Sigmoid colon (tissue), 7 donors: Measurements from ENCODE around the gene RDH11. TPM values are rescaled to one million over a fixed set of nuclear protein-coding genes. Genes with fewer than 3 reads are reported as not detected.

Source experiments
- DNase-seq: peaks from one replicate; pipeline ENCODE4 v3.0.0-alpha.2; 2019
- H3K27ac ChIP-seq, 4 donors: fragments of 200-600 bp; sonication (generic); one replicate each; pipeline ENCODE4 v1.5.1; 2016 to 2019; ENCODE audit warnings: mild to moderate bottlenecking in 1 of 4
- H3K27me3 ChIP-seq, 3 donors: fragments of 200-600 bp; sonication (generic); one replicate each; pipeline ENCODE4 v1.5.1; 2019; ENCODE audit warnings: mild to moderate bottlenecking in 1 of 3
- H3K36me3 ChIP-seq, 4 donors: fragments of 200-600 bp; sonication (generic); one replicate each; pipeline ENCODE4 v1.5.1; 2016 to 2019
- H3K4me1 ChIP-seq, 4 donors: fragments of 200-600 bp; sonication (generic); one replicate each; pipeline ENCODE4 v1.5.1; 2017 to 2019
- H3K4me3 ChIP-seq, 4 donors: fragments of 200-600 bp; sonication (generic); one replicate each; pipeline ENCODE4 v1.5.1; 2017 to 2019; ENCODE audit warnings: mild to moderate bottlenecking in 2 of 4, moderate library complexity in 1 of 4
- H3K9me3 ChIP-seq, 4 donors: fragments of 200-600 bp in 3 of 4; sonication (generic) in 3 of 4; one replicate each; pipeline versions ENCODE4 v1.5.1 to v1.6.1; 2013 to 2019
- CTCF ChIP-seq, 4 experiments: fragments of 450-650 bp in 3 of 4; fragments of 200-600 bp in 1 of 4; IDR thresholded peaks; one replicate each; pipeline ENCODE4 v1.5.1; 2016 to 2019; ENCODE audit warnings: antibody characterized with exemption in 4 of 4, mild to moderate bottlenecking in 3 of 4, moderate library complexity in 2 of 4
- EP300 ChIP-seq, 4 donors: sonication (generic); formaldehyde crosslinking; IDR thresholded peaks; one replicate each; pipeline ENCODE4 v1.6.1; 2017; ENCODE audit warnings: antibody characterized with exemption in 4 of 4
- POLR2A ChIP-seq, 2 donors: fragments of 450-650 bp; IDR thresholded peaks; one replicate each; pipeline ENCODE4 v1.6.1; 2016; ENCODE audit warnings: antibody characterized with exemption in 2 of 2, mild to moderate bottlenecking in 2 of 2, moderate library complexity in 2 of 2
- POLR2AphosphoS5 ChIP-seq, 4 donors: sonication (generic); formaldehyde crosslinking; IDR thresholded peaks; one replicate each; pipeline ENCODE4 v1.6.1; 2017; ENCODE audit warnings: antibody characterized with exemption in 4 of 4
- WGBS, 2 donors: extraction: QIAGEN DNeasy Blood & Tissue Kit; methylation state at CpG; one replicate each; pipeline ENCODE4 v1.1.7; 2013; 5-methylcytosine and 5-hydroxymethylcytosine counted together
- intact Hi-C: fragments of 100-400 bp; cut with DNase I; formaldehyde crosslinking; loops from one replicate; pipeline ENCODE4 v1.15.1; 2023
- polyA plus RNA-seq, 3 donors: library from polyadenylated mRNA; stranded (reverse); fragments of 200-250 nt; gene quantifications; one replicate each; pipeline ENCODE4 v1.2.3, GENCODE V29; 2013
- small RNA-seq, 3 donors: library from RNA; depleted of rRNA; stranded (forward); fragments of <200 nt; gene quantifications; one replicate each; pipeline ENCODE3, GENCODE V24; 2016
- total RNA-seq, 4 donors: library from RNA; depleted of rRNA; stranded (reverse); fragments of >200 nt; gene quantifications; one replicate each; pipeline ENCODE4 v1.1.0, GENCODE V29; 2016
- donor health status: healthy with polysubstance abuse.
- donor health status: Bipolar disorder and iron deficiency.
- donor health status: healthy.

Gene RDH11
- total and polyA plus RNA-seq, 7 donors = 4.2 to 58.5 (median 34.9) TPM

GRCh38 chr14:67633451-67634147, 62.0 kb downstream of the RDH11 start:
- intact Hi-C loops = no loop called here
- H3K4me1 ChIP-seq = no peaks in the 10 kb centered on the region
- WGBS, 2 donors = 70 to 89% methylated on average over 5 of the region's 5 CpGs
- no peak for DNase-seq
- H3K9me3 ChIP-seq = no peaks in the 10 kb centered on the region
- no peaks in the 10 kb centered on the region for H3K27me3 ChIP-seq
- no peaks in the 10 kb centered on the region for H3K36me3 ChIP-seq
- no peak overlapping the region for H3K4me3 ChIP-seq
- no peak for TF ChIP-seq POLR2A (IDR thresholded peaks at IDR 0.05)
- no peak for TF ChIP-seq CTCF (IDR thresholded peaks at IDR 0.05)
- TF ChIP-seq EP300 (IDR thresholded peaks at IDR 0.05) = no peak
- H3K27ac ChIP-seq = no peak overlapping the region

GRCh38 chr14:67630938-67631337, 64.6 kb downstream of the RDH11 start:
- Histone ChIP-seq H3K27ac (no peak overlapping the region), H3K9me3 (no peaks in the 10 kb centered on the region), H3K4me1 (no peaks in the 10 kb centered on the region), H3K36me3 (no peaks in the 10 kb centered on the region), H3K4me3 (no peak overlapping the region), H3K27me3 (no peaks in the 10 kb centered on the region)
- DNase-seq = no peak
- TF ChIP-seq EP300 (IDR thresholded peaks at IDR 0.05) (no peak), CTCF (IDR thresholded peaks at IDR 0.05) (no peak), POLR2AphosphoS5 (IDR thresholded peaks at IDR 0.05) (no peak), POLR2A (IDR thresholded peaks at IDR 0.05) (no peak)
- intact Hi-C loops = no loop called here
- 82 to 86% methylated on average over 5 of the region's 5 CpGs for WGBS, 2 donors

- no peak for DNase-seq
- Histone ChIP-seq H3K27ac (no peak overlapping the region), H3K9me3 (no peaks in the 10 kb centered on the region), H3K36me3 (no peaks in the 10 kb centered on the region), H3K4me3 (no peak overlapping the region), H3K4me1 (no peaks in the 10 kb centered on the region), H3K27me3 (no peaks in the 10 kb centered on the region)
- intact Hi-C loops = no loop called here
- WGBS, 2 donors = 92 to 94% methylated on average over 4 of the region's 4 CpGs
- TF ChIP-seq EP300 (IDR thresholded peaks at IDR 0.05) (no peak), POLR2A (IDR thresholded peaks at IDR 0.05) (no peak), POLR2AphosphoS5 (IDR thresholded peaks at IDR 0.05) (no peak), CTCF (IDR thresholded peaks at IDR 0.05) (no peak)
Measured at GRCh38 chr14:67630186-67630585, 65.4 kb downstream of the RDH11 start.

- Histone ChIP-seq H3K36me3 (no peaks in the 10 kb centered on the region), H3K27ac (no peak overlapping the region), H3K4me1 (peaks cover 0 to 15% (median 15%) of the 10 kb centered on the region in 4 donors), H3K27me3 (no peaks in the 10 kb centered on the region), H3K9me3 (no peaks in the 10 kb centered on the region), H3K4me3 (no peak overlapping the region)
- intact Hi-C loops = no loop called here
- no peak for TF ChIP-seq EP300 (IDR thresholded peaks at IDR 0.05)
- no peak for TF ChIP-seq POLR2A (IDR thresholded peaks at IDR 0.05)
- TF ChIP-seq POLR2AphosphoS5 (IDR thresholded peaks at IDR 0.05) = no peak
- no peak for TF ChIP-seq CTCF (IDR thresholded peaks at IDR 0.05)
- DNase-seq = no peak
Measured at GRCh38 chr14:67627519-67627918, 68.0 kb downstream of the RDH11 start.

Small RNA genes within 50 kb of the gene (small RNA-seq; reads per million reads assigned to genes)
- 0 reads per million in 3 donors for gene AL049779.3
- gene RN7SL369P = 0 reads per million in 3 donors
- 0 to 0.07 (median 0) reads per million in 3 donors for gene RNA5SP386

Other genes with a start within 250 kb of the RDH11 start
- 10 to 100 TPM in 1 of 4 donors, 1 to 10 TPM in 3; 5.6 to 16.4 (median 6.1) TPM for gene TMEM229B, start 207.0 kb downstream of the RDH11 start, total RNA-seq
- gene TMEM229B, start 207.0 kb downstream of the RDH11 start, polyA plus RNA-seq = 1 to 10 TPM; 1.2 to 8.0 (median 4.4) TPM
- 1 to 10 TPM; 2.0 to 8.0 (median 2.9) TPM for gene PLEKHH1, start 162.5 kb downstream of the RDH11 start, total RNA-seq
- 10 to 100 TPM; 10.8 to 25.3 (median 12.3) TPM for gene PLEKHH1, start 162.5 kb downstream of the RDH11 start, polyA plus RNA-seq
- gene PIGH, start 95.5 kb downstream of the RDH11 start, total RNA-seq = 10 to 100 TPM; 15.2 to 32.9 (median 24.4) TPM
- gene PIGH, start 95.5 kb downstream of the RDH11 start, polyA plus RNA-seq = 10 to 100 TPM in 1 of 3 donors, 1 to 10 TPM in 2; 8.4 to 14.1 (median 9.9) TPM
- 10 to 100 TPM in 1 of 4 donors, 1 to 10 TPM in 3; 1.6 to 11.4 (median 5.5) TPM for gene ARG2, start 75.8 kb downstream of the RDH11 start, total RNA-seq
- gene ARG2, start 75.8 kb downstream of the RDH11 start, polyA plus RNA-seq = 10 to 100 TPM in 1 of 3 donors, 1 to 10 TPM in 1, under 1 TPM in 1; 0.60 to 59.2 (median 5.7) TPM
- gene VTI1B, start 21.1 kb downstream of the RDH11 start, total RNA-seq = 100 to 1,000 TPM in 2 of 4 donors, 10 to 100 TPM in 2; 58.6 to 114 (median 97.7) TPM
- gene VTI1B, start 21.1 kb downstream of the RDH11 start, polyA plus RNA-seq = 100 to 1,000 TPM in 2 of 3 donors, 10 to 100 TPM in 1; 68.5 to 148 (median 138) TPM
- not detected for gene RDH12, start 6.1 kb upstream of the RDH11 start, total RNA-seq
- gene RDH12, start 6.1 kb upstream of the RDH11 start, polyA plus RNA-seq = under 1 TPM in 2 of 3 donors, not detected in 1; 0.12 to 0.60 TPM
- gene ZFYVE26, start 120.8 kb upstream of the RDH11 start, total RNA-seq = 10 to 100 TPM; 16.6 to 48.7 (median 22.1) TPM
- gene ZFYVE26, start 120.8 kb upstream of the RDH11 start, polyA plus RNA-seq = 10 to 100 TPM in 1 of 3 donors, 1 to 10 TPM in 2; 1.8 to 10.5 (median 4.2) TPM
- gene RAD51B, start 124.0 kb upstream of the RDH11 start, total RNA-seq = 10 to 100 TPM in 2 of 4 donors, 1 to 10 TPM in 2; 7.1 to 24.4 (median 16.8) TPM
- gene RAD51B, start 124.0 kb upstream of the RDH11 start, polyA plus RNA-seq = 1 to 10 TPM; 2.4 to 6.9 (median 4.3) TPM